KOPT-K1 (cell line): ENCODE measurements around the gene SMOC1.

Experiments used
- H3K27ac ChIP-seq: fragments of 200-600 bp; sonication (generic); 2 replicates; pipeline ENCODE4 v1.5.1; 2016; ENCODE audit warnings: antibody characterized with exemption, mild to moderate bottlenecking, low read depth, low read length; ENCODE audit not compliant: poor library complexity, severe bottlenecking
- H3K36me3 ChIP-seq: fragments of 200-600 bp; sonication (generic); 2 replicates; pipeline ENCODE4 v1.5.1; 2017; ENCODE audit warnings: antibody characterized with exemption, mild to moderate bottlenecking, low read length, moderate library complexity; ENCODE audit not compliant: insufficient read depth
- H3K9me3 ChIP-seq: fragments of 200-600 bp; sonication (generic); 2 replicates; pipeline ENCODE4 v1.5.1; 2017; ENCODE audit warnings: antibody characterized with exemption, low read length, mild to moderate bottlenecking; ENCODE audit not compliant: insufficient read depth, poor library complexity, severe bottlenecking

The SMOC1 gene

DNA sequence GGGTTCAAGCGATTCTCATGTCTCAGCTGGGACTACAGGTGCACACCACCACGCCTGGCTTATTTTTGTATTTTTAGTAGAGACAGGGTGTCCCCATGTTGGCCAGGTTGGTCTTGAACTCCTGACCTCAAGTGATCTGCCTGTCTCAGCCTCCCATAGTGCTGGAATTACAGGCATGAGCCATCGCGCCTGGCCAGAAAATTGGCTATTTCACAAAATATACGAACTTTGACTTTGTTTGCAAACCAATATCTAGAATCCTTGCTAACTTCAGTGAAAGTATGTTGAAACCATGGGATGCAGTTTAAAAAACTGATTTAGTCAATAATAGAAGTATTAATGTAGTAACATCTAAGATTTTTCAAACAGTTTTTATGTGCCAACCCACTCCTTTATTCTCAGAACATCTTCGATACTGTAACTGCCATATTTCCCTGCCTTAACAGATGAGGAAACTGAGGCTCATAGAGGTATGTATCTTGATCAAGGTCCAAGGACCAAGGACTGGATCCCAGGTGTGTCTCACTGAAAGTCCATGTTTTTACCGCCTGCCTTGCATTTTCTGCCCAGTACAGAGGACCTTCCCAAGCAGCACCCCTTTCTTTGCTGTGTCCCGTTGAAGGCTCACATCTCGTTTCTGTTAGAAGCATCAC is 54.5 kb downstream of the SMOC1 start:
- no peak overlapping the region for H3K27ac ChIP-seq
- no peaks in the 10 kb centered on the region for H3K9me3 ChIP-seq
- H3K36me3 ChIP-seq = no peaks in the 10 kb centered on the region

DNA sequence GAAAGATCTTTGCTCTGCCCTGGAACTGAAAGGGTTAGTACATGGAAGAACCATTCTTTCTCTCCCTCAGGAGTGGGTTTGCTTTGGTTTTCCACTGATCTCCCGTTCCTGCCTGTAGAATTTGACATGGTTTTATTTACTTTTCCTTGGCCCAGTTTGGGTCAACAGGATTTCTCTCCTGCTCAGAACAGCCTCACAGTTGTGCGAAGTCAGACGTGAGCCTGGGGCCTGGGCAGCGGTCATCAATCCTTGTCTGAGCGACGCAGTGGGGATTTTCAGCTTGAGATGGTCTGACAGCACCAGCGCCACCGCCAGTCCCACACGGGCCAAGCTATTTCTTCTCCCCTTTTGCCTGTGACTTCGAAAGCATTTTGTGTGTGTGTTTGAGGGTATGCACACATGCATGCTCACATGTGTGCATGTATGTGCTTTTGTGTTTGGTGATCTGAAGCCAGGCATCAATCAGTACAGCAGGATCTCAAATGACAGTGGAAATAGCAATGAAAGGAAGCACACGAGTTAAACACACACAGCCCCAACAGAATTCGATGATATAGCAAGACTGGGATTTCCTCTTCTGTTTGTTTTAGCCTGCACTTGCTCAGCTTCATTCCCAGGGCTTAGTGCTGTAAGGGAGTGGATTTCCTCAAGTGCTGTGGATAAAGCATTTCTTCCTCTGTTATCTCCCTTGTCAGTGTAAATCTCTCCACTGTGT is 58.3 kb downstream of the SMOC1 start:
- Histone ChIP-seq H3K36me3 (no peaks in the 10 kb centered on the region), H3K27ac (no peak overlapping the region), H3K9me3 (no peaks in the 10 kb centered on the region)

DNA sequence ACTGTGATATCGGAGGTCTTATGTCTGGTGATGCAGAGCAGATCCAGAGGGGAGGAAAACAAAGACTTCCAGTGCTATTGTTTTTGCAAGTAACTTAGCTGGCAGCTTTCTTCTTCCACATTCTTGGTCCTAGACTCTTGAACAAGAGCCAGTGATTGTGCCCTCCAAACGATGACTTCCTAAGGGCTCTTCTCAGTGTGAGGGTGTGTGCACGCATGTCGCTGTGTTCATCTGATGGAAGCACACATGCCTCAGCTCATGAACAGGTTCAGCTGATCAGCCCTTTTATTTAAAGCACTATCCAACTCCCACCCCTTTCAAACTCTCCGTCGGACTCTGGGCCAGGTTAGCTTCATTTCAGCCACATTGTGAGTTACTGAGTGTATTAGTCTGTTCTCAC is 59.5 kb downstream of the SMOC1 start:
- Histone ChIP-seq H3K27ac (no peak overlapping the region), H3K36me3 (no peaks in the 10 kb centered on the region), H3K9me3 (peaks cover 8% of the 10 kb centered on the region)

DNA sequence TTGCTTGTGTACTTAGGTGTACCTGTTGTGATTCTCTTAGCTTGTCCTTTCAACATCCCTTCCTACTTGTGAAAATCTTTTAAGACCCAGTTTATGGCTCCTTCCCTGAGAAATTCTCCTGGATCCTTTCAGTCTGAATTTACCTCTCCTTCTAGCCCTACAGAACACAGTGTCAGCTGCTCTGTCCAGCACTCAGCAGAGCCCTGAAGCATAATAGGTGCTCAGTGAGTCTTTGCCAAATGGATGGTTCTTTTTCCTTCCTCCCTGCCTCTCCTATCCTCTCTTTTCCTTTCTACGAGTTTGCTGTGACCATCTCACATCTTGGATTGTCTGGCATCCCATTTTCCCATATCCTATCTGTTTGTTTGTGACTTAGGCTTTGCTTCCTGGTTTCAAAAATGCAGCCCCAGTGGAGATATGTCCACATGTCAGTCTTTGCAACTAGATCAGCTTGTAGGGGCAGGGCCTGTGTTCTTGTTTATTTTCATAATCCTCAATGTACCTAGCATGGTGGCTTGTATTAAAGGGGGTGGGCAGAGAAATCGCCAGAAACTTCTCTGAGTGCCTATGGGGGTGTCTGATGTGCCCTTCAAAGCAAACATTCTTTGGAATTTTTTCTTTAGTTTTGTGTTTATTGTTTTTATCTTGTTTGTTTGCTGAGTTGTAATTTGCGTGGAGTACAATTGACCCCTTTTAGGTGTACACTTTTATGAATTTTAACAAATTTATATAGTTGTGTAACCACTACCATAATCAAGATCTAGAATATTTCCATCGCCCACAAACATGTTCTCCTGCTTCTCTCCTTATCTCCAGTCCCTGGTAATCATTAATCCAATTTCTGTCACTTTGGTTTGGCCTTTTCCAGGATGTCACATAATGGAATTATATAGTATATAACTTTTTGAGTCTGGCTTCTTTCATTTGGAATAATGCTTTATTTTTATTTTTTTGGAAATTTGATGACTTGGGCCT is 62.8 kb downstream of the SMOC1 start:
- Histone ChIP-seq H3K27ac (no peak overlapping the region), H3K9me3 (peaks cover 30% of the 10 kb centered on the region)

DNA sequence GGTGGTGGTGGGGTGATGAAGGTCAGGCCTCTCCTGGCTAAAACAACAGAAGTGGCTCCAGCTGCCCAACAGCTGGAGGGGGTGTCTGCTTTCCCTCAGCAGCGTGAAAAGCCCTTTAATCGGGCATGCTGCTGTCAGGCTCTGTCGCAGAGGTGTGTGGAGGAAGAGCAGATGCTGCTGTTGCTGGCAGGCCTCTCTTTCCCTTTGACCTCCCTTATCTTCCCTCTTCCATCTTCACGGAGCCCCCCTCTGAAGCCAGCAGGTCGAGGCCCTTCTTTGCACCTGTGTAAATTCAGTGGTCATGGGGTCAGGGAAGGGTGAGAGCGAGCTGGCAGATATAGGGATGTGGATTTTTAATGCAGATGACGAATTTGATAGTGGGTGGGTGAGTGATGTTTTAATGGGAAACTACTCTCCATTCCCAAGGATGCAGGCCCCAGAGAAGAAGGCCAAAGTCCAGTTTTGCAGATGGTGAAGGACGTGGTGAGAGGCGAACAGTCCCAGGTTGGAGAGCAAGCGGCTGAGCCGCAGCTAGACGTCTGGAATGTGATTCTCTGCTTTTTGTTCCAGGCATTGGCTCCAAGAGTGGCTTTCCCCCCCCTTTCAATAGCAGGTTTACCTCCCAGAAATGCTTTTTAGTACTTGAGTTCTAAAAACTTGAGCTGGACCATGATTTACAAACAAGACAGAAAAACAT is 64.0 kb downstream of the SMOC1 start:
- Histone ChIP-seq H3K9me3 (peaks cover 30% of the 10 kb centered on the region), H3K27ac (no peak overlapping the region), H3K36me3 (no peaks in the 10 kb centered on the region)

More for the DNA sequence above, 62.8 kb downstream of the SMOC1 start:
- H3K36me3 ChIP-seq = no peaks in the 10 kb centered on the region

DNA sequence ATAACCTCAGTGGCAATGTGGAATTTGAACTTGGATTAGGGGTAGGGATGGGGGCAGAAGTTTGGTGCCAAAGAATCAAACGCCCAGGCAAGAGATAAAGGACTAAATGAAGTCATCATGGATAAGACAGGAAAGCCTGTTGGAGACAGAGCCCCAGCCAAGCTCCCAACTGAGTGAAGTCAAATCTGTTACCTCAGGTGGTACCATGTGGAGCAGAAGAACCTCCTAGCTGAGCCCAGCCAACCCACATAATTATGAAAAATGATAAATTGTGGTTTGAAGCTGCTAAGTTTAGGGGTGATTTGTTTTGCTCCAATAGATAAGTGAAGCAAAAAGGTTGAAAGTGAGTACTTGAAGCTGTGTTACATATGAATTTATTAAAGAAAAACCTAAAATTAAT is 66.1 kb downstream of the SMOC1 start:
- H3K9me3 ChIP-seq = peaks cover 30% of the 10 kb centered on the region
- H3K36me3 ChIP-seq = no peaks in the 10 kb centered on the region
- no peak overlapping the region for H3K27ac ChIP-seq

DNA sequence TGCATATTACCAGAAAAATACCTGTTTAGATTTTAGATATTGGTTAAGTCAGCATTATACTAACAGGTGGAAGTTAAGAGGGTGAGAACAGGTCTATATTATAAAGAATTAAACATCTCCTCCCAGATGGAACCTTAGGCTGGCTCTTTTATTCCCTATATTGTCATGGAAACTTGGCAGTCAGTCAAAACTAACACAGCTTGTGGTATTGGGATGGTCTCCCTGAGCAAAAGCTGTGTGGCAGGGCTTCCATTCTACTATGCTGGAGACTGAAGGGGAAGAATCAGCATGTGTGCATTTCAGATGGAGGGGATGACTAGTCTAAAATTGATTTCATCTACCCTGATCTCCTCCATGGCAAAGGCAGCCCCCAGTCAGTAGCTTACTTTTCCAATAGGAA is 66.7 kb downstream of the SMOC1 start:
- H3K27ac ChIP-seq = no peak overlapping the region
- H3K9me3 ChIP-seq = peaks cover 30% of the 10 kb centered on the region
- no peaks in the 10 kb centered on the region for H3K36me3 ChIP-seq

DNA sequence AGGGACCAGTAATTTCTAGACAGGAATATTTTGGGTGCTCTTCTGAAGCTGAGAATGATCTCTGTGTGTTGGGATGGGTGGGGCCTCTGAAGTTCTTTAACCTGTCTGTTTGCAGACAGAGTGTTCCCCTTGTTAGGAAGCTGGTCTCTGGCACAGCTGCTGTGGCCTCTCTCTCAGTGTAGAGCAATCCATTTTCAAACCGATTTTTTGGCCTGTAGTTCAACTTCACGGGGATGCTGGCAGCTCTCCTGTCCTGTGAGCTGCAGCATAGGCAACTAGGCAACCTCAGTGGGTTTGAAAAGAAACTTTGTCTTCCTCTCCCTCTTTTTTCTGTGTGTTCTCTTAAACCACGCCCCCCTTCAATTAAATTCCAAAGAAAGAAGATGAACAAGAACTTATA is 69.1 kb downstream of the SMOC1 start:
- H3K9me3 ChIP-seq = peaks cover 26% of the 10 kb centered on the region
- no peak overlapping the region for H3K27ac ChIP-seq
- no peaks in the 10 kb centered on the region for H3K36me3 ChIP-seq

DNA sequence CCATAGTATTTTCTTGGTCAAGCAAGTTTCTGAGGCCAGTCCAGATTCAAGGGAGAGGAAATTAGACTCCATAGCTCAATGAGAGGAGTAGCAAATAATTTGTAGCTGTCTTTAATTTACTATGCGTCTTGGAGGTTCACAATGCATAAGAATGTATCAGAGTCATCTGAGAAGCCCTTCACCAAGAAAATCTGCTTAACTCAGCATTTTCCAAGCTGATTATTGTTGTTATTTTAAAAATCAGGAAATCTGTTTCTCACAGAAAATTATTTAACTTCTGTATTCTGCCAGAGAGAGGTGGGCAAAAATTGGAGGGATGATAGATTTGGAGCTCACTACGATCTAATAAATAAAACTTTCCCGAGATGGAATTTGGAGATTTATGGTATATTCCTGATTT is 72.0 kb downstream of the SMOC1 start:
- no peaks in the 10 kb centered on the region for H3K9me3 ChIP-seq
- no peak overlapping the region for H3K27ac ChIP-seq
- no peaks in the 10 kb centered on the region for H3K36me3 ChIP-seq

DNA sequence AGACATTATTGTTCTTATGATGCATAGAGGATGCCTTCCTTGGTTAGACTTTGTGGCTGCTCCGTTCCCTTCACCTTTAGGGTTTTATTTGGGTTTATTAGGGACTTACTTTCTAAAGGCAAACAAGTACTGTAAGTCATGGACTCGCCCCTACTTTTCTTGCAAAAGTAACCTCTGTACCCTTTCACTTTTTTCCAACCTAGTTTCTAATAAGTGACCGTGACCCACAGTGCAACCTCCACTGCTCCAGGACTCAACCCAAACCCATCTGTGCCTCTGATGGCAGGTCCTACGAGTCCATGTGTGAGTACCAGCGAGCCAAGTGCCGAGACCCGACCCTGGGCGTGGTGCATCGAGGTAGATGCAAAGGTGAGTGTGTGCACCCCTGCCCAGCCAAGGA is 72.7 kb downstream of the SMOC1 start:
- no peaks in the 10 kb centered on the region for H3K36me3 ChIP-seq

DNA sequence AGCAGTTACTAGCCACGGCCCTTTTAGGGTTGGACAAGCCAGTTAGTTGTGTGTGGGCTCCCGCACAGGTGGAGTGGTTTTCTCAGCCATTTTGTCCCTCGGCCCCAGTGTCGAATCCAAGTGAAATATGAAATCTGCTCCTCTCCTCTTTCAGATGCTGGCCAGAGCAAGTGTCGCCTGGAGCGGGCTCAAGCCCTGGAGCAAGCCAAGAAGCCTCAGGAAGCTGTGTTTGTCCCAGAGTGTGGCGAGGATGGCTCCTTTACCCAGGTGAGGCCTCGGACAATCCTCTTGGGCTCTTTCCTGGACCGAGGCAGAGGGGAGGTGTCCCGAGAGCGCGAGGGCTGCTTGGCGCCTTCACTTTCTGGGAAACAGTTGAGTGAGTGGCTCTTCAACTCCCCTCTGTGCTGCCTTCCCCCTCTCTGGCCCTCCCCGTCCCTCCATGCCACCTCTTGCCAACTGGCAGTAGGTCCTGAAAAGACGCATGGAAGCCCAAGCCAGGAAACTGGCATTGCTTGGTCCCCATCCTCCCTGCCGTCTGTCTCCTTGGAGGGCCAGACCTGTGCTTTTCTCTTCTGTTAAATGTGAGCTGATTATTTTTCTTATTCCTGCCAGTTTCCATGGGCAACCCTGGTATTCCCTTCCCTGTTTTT is 74.2 kb downstream of the SMOC1 start:
- Histone ChIP-seq H3K36me3 (no peaks in the 10 kb centered on the region), H3K9me3 (no peaks in the 10 kb centered on the region)

More for the DNA sequence above, 72.7 kb downstream of the SMOC1 start:
- H3K9me3 ChIP-seq = no peaks in the 10 kb centered on the region
- no peak overlapping the region for H3K27ac ChIP-seq

DNA sequence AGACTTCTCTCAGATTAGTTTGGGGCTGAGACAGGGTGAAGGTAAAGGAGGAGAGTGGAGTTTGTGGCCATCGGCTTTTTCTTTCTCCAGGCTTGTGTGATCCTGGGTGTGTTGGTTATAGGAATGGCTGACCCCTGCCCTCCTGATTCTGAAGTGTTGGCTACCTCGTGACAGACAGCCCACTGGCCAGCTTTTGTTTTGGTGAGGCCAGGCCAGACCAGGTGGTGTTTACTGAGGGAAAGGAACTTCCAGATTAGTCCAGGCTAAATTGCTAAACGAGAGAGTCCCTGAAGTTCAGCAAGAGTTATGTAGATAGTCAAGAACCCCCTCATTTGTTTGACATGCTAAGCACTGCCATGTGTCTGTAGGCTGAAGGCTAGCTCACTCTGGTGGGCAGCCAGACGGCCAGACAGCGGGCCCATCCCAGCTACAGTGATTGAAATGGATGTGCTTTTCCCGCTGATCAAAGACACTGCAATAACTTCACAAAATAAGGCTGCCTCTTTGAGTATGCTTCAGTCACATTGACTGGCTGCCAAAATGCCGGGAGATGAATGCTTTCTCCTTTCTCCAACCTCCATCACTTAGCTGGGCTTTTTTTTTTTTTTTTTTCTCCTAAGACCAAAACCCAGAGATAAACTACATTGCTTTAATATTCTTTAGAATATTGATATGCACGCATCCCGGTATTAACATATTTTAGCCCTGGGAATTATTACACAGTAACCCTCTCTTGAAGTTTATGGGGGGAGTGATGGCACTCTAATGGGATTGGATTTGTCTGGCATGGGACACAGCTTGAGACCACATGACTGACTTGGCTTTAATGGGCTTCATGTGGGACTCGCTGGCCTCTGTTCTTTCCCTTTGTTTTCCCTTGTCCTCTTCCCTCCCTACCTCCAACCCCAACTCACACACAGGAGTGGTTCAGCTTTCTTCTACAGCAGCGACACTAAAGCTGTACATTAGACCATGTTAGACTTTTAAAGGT is 76.9 kb downstream of the SMOC1 start:
- Histone ChIP-seq H3K36me3 (no peaks in the 10 kb centered on the region), H3K27ac (no peak overlapping the region), H3K9me3 (no peaks in the 10 kb centered on the region)

More for the DNA sequence above, 74.2 kb downstream of the SMOC1 start:
- H3K27ac ChIP-seq = no peak overlapping the region

DNA sequence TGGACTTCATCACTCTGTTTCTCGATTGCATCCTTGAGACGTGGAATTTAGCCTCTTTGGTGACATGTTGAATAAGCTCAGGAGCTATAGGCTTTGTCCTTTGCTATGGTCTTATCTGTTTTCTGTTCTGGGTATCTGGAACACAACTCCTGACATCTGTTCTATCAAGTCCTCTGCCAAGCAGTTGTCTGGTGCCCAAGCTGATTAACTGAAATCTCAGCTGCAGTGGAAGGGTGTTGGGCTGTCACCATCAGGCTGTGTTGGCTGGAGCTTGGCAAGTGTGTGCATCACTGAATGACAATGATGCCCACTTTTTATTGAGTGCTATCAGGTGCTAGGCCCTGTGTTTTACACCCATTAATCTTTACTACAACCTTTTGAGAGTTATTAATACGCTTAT is 77.8 kb downstream of the SMOC1 start:
- H3K27ac ChIP-seq = no peak overlapping the region
- H3K9me3 ChIP-seq = no peaks in the 10 kb centered on the region
- no peaks in the 10 kb centered on the region for H3K36me3 ChIP-seq
